ENCODE measurements around the gene KRTAP29-1.
"Not testable (repeated sequence)": the region's sequence is repeated elsewhere in the genome, so short reads cannot be mapped to it uniquely, and the experiment has no call there.

Gene KRTAP29-1

GRCh38 chr17:41301916-41302901 is at the start of gene KRTAP29-1:
Gene KRTAP29-1 (minus strand): TSS chr17:41302851. CDS start chr17:41302851, 0 bp downstream.
- no peak for DNase-seq

GRCh38 chr17:41351177-41351576 is 48.5 kb upstream of the KRTAP29-1 start:
- no peak for DNase-seq

- DNase-seq: not testable (repeated sequence)
Observed at GRCh38 chr17:41350381-41350878, 47.8 kb upstream of the KRTAP29-1 start, which contains the start of gene KRT33A. Gene KRT33A (minus strand): TSS chr17:41350828. CDS start chr17:41350767, 61 bp downstream.

- DNase-seq: no peak
Observed at GRCh38 chr17:41347869-41348760, 45.5 kb upstream of the KRTAP29-1 start.

- not testable (repeated sequence) for DNase-seq
Observed at GRCh38 chr17:41346421-41346820, 43.8 kb upstream of the KRTAP29-1 start.

- DNase-seq: no peak
Observed at GRCh38 chr17:41345992-41346391, 43.3 kb upstream of the KRTAP29-1 start.

- no peak for DNase-seq
Observed at GRCh38 chr17:41343029-41343428, 40.4 kb upstream of the KRTAP29-1 start.

GRCh38 chr17:41340934-41341861 is 38.5 kb upstream of the KRTAP29-1 start:
- no peak for DNase-seq

- DNase-seq: no peak
Observed at GRCh38 chr17:41340494-41340893, 37.8 kb upstream of the KRTAP29-1 start.

GRCh38 chr17:41339571-41340172 is 37.0 kb upstream of the KRTAP29-1 start:
- no peak for DNase-seq

- no peak for DNase-seq
Observed at GRCh38 chr17:41338961-41339485, 36.4 kb upstream of the KRTAP29-1 start.

- DNase-seq: no peak
Observed at GRCh38 chr17:41335747-41336146, 33.1 kb upstream of the KRTAP29-1 start.

GRCh38 chr17:41334385-41335305 is 32.0 kb upstream of the KRTAP29-1 start:
- no peak for DNase-seq

- DNase-seq: no peak
Observed at GRCh38 chr17:41333836-41334235, 31.2 kb upstream of the KRTAP29-1 start.

GRCh38 chr17:41333098-41333497 is 30.4 kb upstream of the KRTAP29-1 start:
- no peak for DNase-seq

GRCh38 chr17:41332239-41332638 is 29.6 kb upstream of the KRTAP29-1 start:
- no peak for DNase-seq

GRCh38 chr17:41331606-41332005 is 29.0 kb upstream of the KRTAP29-1 start:
- DNase-seq: no peak

- peak; percentile 83 for DNase-seq
Observed at GRCh38 chr17:41329279-41329948, 26.8 kb upstream of the KRTAP29-1 start.

GRCh38 chr17:41328207-41328606 is 25.6 kb upstream of the KRTAP29-1 start:
- no peak for DNase-seq

All from 8988T (cell line).